ENCODE results near the gene SPSB1.

The SPSB1 gene

GRCh38 chr1:9273177-9273576 lies 19.5 kb upstream of the SPSB1 start (continued):
- TF ChIP-seq PPARA (CRISPR knock-in tag; IDR thresholded peaks at IDR 0.05; ENCODE audit: borderline replicate concordance) (no peak), ARNTL (CRISPR knock-in tag; IDR thresholded peaks at IDR 0.05; ENCODE audit: borderline replicate concordance, low read depth) (no peak), ZNF565 (CRISPR knock-in tag; conservative IDR thresholded peaks at IDR 0.05; ENCODE audit: low read depth) (no peak), ZNF70 (CRISPR knock-in tag; IDR thresholded peaks at IDR 0.05) (no peak)

- ATAC-seq: peak; percentile 28
- TF ChIP-seq TOX (CRISPR knock-in tag; IDR thresholded peaks at IDR 0.05; ENCODE audit: borderline replicate concordance) (no peak), PPARA (CRISPR knock-in tag; IDR thresholded peaks at IDR 0.05; ENCODE audit: borderline replicate concordance) (no peak), ZFP3 (CRISPR knock-in tag; IDR thresholded peaks at IDR 0.05) (no peak), POU6F1 (CRISPR knock-in tag; IDR thresholded peaks at IDR 0.05; ENCODE audit: borderline replicate concordance, low read depth) (no peak), ARNTL (CRISPR knock-in tag; IDR thresholded peaks at IDR 0.05; ENCODE audit: borderline replicate concordance, low read depth) (no peak), RARB (CRISPR knock-in tag; IDR thresholded peaks at IDR 0.05) (no peak), PATZ1 (CRISPR knock-in tag; IDR thresholded peaks at IDR 0.05; ENCODE audit: borderline replicate concordance) (no peak), OSR1 (CRISPR knock-in tag; IDR thresholded peaks at IDR 0.05) (no peak), BACH2 (CRISPR knock-in tag; IDR thresholded peaks at IDR 0.05; ENCODE audit: borderline replicate concordance) (no peak), CREB5 (CRISPR knock-in tag; IDR thresholded peaks at IDR 0.05; ENCODE audit: low read depth) (no peak), ZC3H10 (CRISPR knock-in tag; IDR thresholded peaks at IDR 0.05) (no peak), ESRRG (CRISPR knock-in tag; IDR thresholded peaks at IDR 0.05) (no peak), GLIS3 (CRISPR knock-in tag; IDR thresholded peaks at IDR 0.05) (no peak), TCF4 (CRISPR knock-in tag; IDR thresholded peaks at IDR 0.05; ENCODE audit: borderline replicate concordance) (no peak), ZNF565 (CRISPR knock-in tag; conservative IDR thresholded peaks at IDR 0.05; ENCODE audit: low read depth) (no peak), CSRNP3 (CRISPR knock-in tag; IDR thresholded peaks at IDR 0.05) (no peak), TSHZ2 (CRISPR knock-in tag; IDR thresholded peaks at IDR 0.05) (no peak), CSDC2 (CRISPR knock-in tag; IDR thresholded peaks at IDR 0.05) (no peak), ISL1 (CRISPR knock-in tag; IDR thresholded peaks at IDR 0.05) (no peak)
Observed at GRCh38 chr1:9275161-9275560, 17.5 kb upstream of the SPSB1 start.

GRCh38 chr1:9275567-9276034 lies 17.1 kb upstream of the SPSB1 start:
- ATAC-seq: peak; percentile 83
- TF ChIP-seq TCF4 (CRISPR knock-in tag; IDR thresholded peaks at IDR 0.05; ENCODE audit: borderline replicate concordance) (no peak), ZNF8 (CRISPR knock-in tag; IDR thresholded peaks at IDR 0.05) (no peak), GLIS3 (CRISPR knock-in tag; IDR thresholded peaks at IDR 0.05) (no peak), OSR1 (CRISPR knock-in tag; IDR thresholded peaks at IDR 0.05) (no peak), ZFP30 (CRISPR knock-in tag; IDR thresholded peaks at IDR 0.05) (no peak), ISL1 (CRISPR knock-in tag; IDR thresholded peaks at IDR 0.05) (no peak), POU6F1 (CRISPR knock-in tag; IDR thresholded peaks at IDR 0.05; ENCODE audit: borderline replicate concordance, low read depth) (no peak), ESRRG (CRISPR knock-in tag; IDR thresholded peaks at IDR 0.05) (no peak), CSRNP3 (CRISPR knock-in tag; IDR thresholded peaks at IDR 0.05) (no peak), ZNF565 (CRISPR knock-in tag; conservative IDR thresholded peaks at IDR 0.05; ENCODE audit: low read depth) (no peak), BACH2 (CRISPR knock-in tag; IDR thresholded peaks at IDR 0.05; ENCODE audit: borderline replicate concordance) (no peak)
